Karpas-422 (cell line): Measurements from ENCODE around the gene SHC1. TPM values are rescaled to one million over a fixed set of nuclear protein-coding genes. Genes with fewer than 3 reads are reported as not detected.

Experiments
- DNase-seq: peaks from one replicate; pipeline ENCODE4 v3.0.0-alpha.2; 2015
- H2AFZ ChIP-seq: fragments of 200-600 bp; sonication (generic); 2 replicates; pipeline ENCODE4 v1.6.1; 2014; ENCODE audit warnings: antibody characterized with exemption, low read length, mixed read lengths
- H3K27ac ChIP-seq: fragments of 200-600 bp; sonication (generic); 2 replicates; pipeline ENCODE4 v1.5.1; 2014; ENCODE audit warnings: mild to moderate bottlenecking, low read length, moderate library complexity
- H3K27me3 ChIP-seq: fragments of 200-600 bp; sonication (generic); 2 replicates; pipeline ENCODE4 v1.6.1; 2014; ENCODE audit warnings: low read length, mixed read lengths
- H3K36me3 ChIP-seq: fragments of 200-600 bp; sonication (generic); 2 replicates; pipeline ENCODE4 v1.6.1; 2014; ENCODE audit warnings: low read length, mixed read lengths; ENCODE audit not compliant: insufficient read depth
- H3K4me1 ChIP-seq: fragments of 200-600 bp; sonication (generic); 2 replicates; pipeline ENCODE4 v1.6.1; 2014; ENCODE audit warnings: mild to moderate bottlenecking, low read length, mixed read lengths
- H3K4me2 ChIP-seq: fragments of 200-600 bp; sonication (generic); 2 replicates; pipeline ENCODE4 v1.6.1; 2014; ENCODE audit warnings: low read length, low read depth, mild to moderate bottlenecking; ENCODE audit not compliant: poor library complexity, severe bottlenecking
- H3K4me3 ChIP-seq: fragments of 200-600 bp; sonication (generic); 2 replicates; pipeline ENCODE4 v1.5.1; 2014; ENCODE audit warnings: mild to moderate bottlenecking, antibody characterized with exemption, low read length, mixed read lengths
- H3K79me2 ChIP-seq: fragments of 200-600 bp; sonication (generic); 2 replicates; pipeline ENCODE4 v1.6.1; 2014; ENCODE audit warnings: mild to moderate bottlenecking, low read length, mixed read lengths
- H3K9ac ChIP-seq: fragments of 200-600 bp; sonication (generic); 2 replicates; pipeline ENCODE4 v1.6.0; 2014; ENCODE audit warnings: low read length
- H3K9me2 ChIP-seq: fragments of 200-600 bp; sonication (generic), shearing (Covaris generic); replicated peaks from 2 replicates; pipeline ENCODE4 v1.6.0; 2014; ENCODE audit warnings: mild to moderate bottlenecking, low read length, moderate library complexity; ENCODE audit not compliant: insufficient read depth
- H3K9me3 ChIP-seq: fragments of 300-700, 200-600 bp; sonication (generic); 2 replicates; pipeline ENCODE4 v1.6.1; 2014; ENCODE audit warnings: low read length, mixed read lengths
- H4K20me1 ChIP-seq: fragments of 200-600 bp; sonication (generic); 2 replicates; pipeline ENCODE4 v1.6.1; 2014; ENCODE audit warnings: mild to moderate bottlenecking, antibody characterized with exemption, low read length, low read depth; ENCODE audit not compliant: insufficient read depth
- total RNA-seq: library from RNA; depleted of rRNA; stranded (reverse); fragments of >200 nt; shearing (Covaris generic); gene quantifications from 2 replicates; pipeline ENCODE4 v1.2.3, GENCODE V29; 2014; ENCODE audit warnings: low replicate concordance

SHC1 gene
- total RNA-seq, 1 experiment from 2014 or later: 27.8 TPM

- H2AFZ ChIP-seq: no peak overlapping the region
- 0 out of 2 replicates have a peak, but pooled peaks cover 3% of the 10 kb centered on the region for H3K36me3 ChIP-seq
- H3K9ac ChIP-seq: no peak overlapping the region
- H3K27ac ChIP-seq: no peak overlapping the region
- no peak for DNase-seq
- no peaks in the 10 kb centered on the region for H3K79me2 ChIP-seq
- no peak overlapping the region for H3K4me2 ChIP-seq
- H3K9me3 ChIP-seq: no peaks in the 10 kb centered on the region
- H3K27me3 ChIP-seq: no peaks in the 10 kb centered on the region
- H3K4me3 ChIP-seq: no peak overlapping the region
- peaks cover 62% of the 10 kb centered on the region for H3K4me1 ChIP-seq
- H3K9me2 ChIP-seq: no peaks in the 10 kb centered on the region
- H4K20me1 ChIP-seq: no peaks in the 10 kb centered on the region; the same call in 1 of the 2 replicates
Measured at GRCh38 chr1:155015527-155016230, 45.1 kb upstream of the SHC1 start.

GRCh38 chr1:155014709-155015508 lies 44.4 kb upstream of the SHC1 start:
- no peak overlapping the region for H3K27ac ChIP-seq
- DNase-seq: no peak
- H3K9me3 ChIP-seq: no peaks in the 10 kb centered on the region
- H3K79me2 ChIP-seq: no peaks in the 10 kb centered on the region
- no peak overlapping the region for H3K4me2 ChIP-seq
- H2AFZ ChIP-seq: no peak overlapping the region
- no peaks in the 10 kb centered on the region for H3K9me2 ChIP-seq
- H3K27me3 ChIP-seq: no peaks in the 10 kb centered on the region
- 0 out of 2 replicates have a peak, but pooled peaks cover 3% of the 10 kb centered on the region for H3K36me3 ChIP-seq
- no peak overlapping the region for H3K9ac ChIP-seq
- H3K4me3 ChIP-seq: no peak overlapping the region
- peaks cover 70% of the 10 kb centered on the region for H3K4me1 ChIP-seq
- H4K20me1 ChIP-seq: no peaks in the 10 kb centered on the region; the same call in 1 of the 2 replicates

GRCh38 chr1:155013632-155014031 lies 43.1 kb upstream of the SHC1 start:
- H3K9me2 ChIP-seq: no peaks in the 10 kb centered on the region
- H3K4me2 ChIP-seq: no peak overlapping the region
- H4K20me1 ChIP-seq: no peaks in the 10 kb centered on the region
- peak overlapping the region; percentile 40; the same call in 1 of the 2 replicates for H3K27ac ChIP-seq
- H3K36me3 ChIP-seq: no peaks in the 10 kb centered on the region
- DNase-seq: no peak
- peaks cover 78% of the 10 kb centered on the region for H3K4me1 ChIP-seq
- no peak overlapping the region for H3K9ac ChIP-seq
- no peak overlapping the region for H3K4me3 ChIP-seq
- H2AFZ ChIP-seq: no peak overlapping the region
- H3K9me3 ChIP-seq: no peaks in the 10 kb centered on the region
- H3K79me2 ChIP-seq: no peaks in the 10 kb centered on the region
- no peaks in the 10 kb centered on the region for H3K27me3 ChIP-seq

GRCh38 chr1:155012776-155013602 lies 42.4 kb upstream of the SHC1 start:
- Histone ChIP-seq H3K79me2 (peaks cover 5% of the 10 kb centered on the region; the same call in 1 of the 2 replicates), H3K9me3 (no peaks in the 10 kb centered on the region), H3K9me2 (no peaks in the 10 kb centered on the region), H3K4me3 (no peak overlapping the region), H3K4me1 (peaks cover 79% of the 10 kb centered on the region), H2AFZ (no peak overlapping the region), H3K9ac (no peak overlapping the region), H4K20me1 (no peaks in the 10 kb centered on the region), H3K4me2 (no peak overlapping the region), H3K36me3 (no peaks in the 10 kb centered on the region), H3K27me3 (no peaks in the 10 kb centered on the region), H3K27ac (peak overlapping the region; percentile 40)
- DNase-seq: no peak

- Histone ChIP-seq H2AFZ (no peak overlapping the region), H4K20me1 (no peaks in the 10 kb centered on the region), H3K4me3 (no peak overlapping the region), H3K36me3 (no peaks in the 10 kb centered on the region), H3K4me1 (peaks cover 77% of the 10 kb centered on the region), H3K9me3 (no peaks in the 10 kb centered on the region), H3K79me2 (peaks cover 11% of the 10 kb centered on the region; the same call in 1 of the 2 replicates), H3K27ac (no peak overlapping the region), H3K4me2 (no peak overlapping the region), H3K27me3 (no peaks in the 10 kb centered on the region), H3K9ac (no peak overlapping the region), H3K9me2 (no peaks in the 10 kb centered on the region)
- peak; percentile 69 for DNase-seq
Measured at GRCh38 chr1:155012026-155012546, 41.5 kb upstream of the SHC1 start.

GRCh38 chr1:155011437-155012025 lies 41.0 kb upstream of the SHC1 start:
- no peaks in the 10 kb centered on the region for H3K9me2 ChIP-seq
- H4K20me1 ChIP-seq: no peaks in the 10 kb centered on the region
- H3K9me3 ChIP-seq: no peaks in the 10 kb centered on the region
- peaks cover 77% of the 10 kb centered on the region for H3K4me1 ChIP-seq
- H3K9ac ChIP-seq: no peak overlapping the region
- H3K27ac ChIP-seq: no peak overlapping the region
- no peak overlapping the region for H3K4me3 ChIP-seq
- peaks cover 12% of the 10 kb centered on the region; the same call in 1 of the 2 replicates for H3K79me2 ChIP-seq
- H3K4me2 ChIP-seq: no peak overlapping the region
- no peaks in the 10 kb centered on the region for H3K27me3 ChIP-seq
- no peaks in the 10 kb centered on the region for H3K36me3 ChIP-seq
- no peak overlapping the region for H2AFZ ChIP-seq
- DNase-seq: peak; percentile 34

- no peaks in the 10 kb centered on the region for H4K20me1 ChIP-seq
- no peak overlapping the region for H3K4me2 ChIP-seq
- peaks cover 77% of the 10 kb centered on the region for H3K4me1 ChIP-seq
- H3K36me3 ChIP-seq: no peaks in the 10 kb centered on the region
- no peak overlapping the region for H3K27ac ChIP-seq
- H3K79me2 ChIP-seq: peaks cover 12% of the 10 kb centered on the region; the same call in 1 of the 2 replicates
- H3K9me2 ChIP-seq: no peaks in the 10 kb centered on the region
- no peaks in the 10 kb centered on the region for H3K27me3 ChIP-seq
- H3K4me3 ChIP-seq: no peak overlapping the region
- H3K9me3 ChIP-seq: no peaks in the 10 kb centered on the region
- H3K9ac ChIP-seq: no peak overlapping the region
- DNase-seq: peak; percentile 39
- H2AFZ ChIP-seq: no peak overlapping the region
Measured at GRCh38 chr1:155011004-155011416, 40.5 kb upstream of the SHC1 start.
